SU-DHL-6 (cell line): Measurements from ENCODE around the gene BRIP1.

ENCODE experiments used
- H2AFZ ChIP-seq: fragments of 200-600 bp; sonication (generic); 2 replicates; pipeline ENCODE4 v1.6.1; 2014; ENCODE audit warnings: low read depth, mild to moderate bottlenecking, moderate library complexity, mixed read lengths, antibody characterized with exemption, low read length; ENCODE audit not compliant: severe bottlenecking
- H3F3A ChIP-seq: fragments of 200-600 bp; shearing (Covaris generic); 2 replicates; pipeline ENCODE4 v1.6.0; 2016; ENCODE audit warnings: antibody characterized with exemption, mild to moderate bottlenecking; ENCODE audit not compliant: insufficient read depth
- H3K27ac ChIP-seq: fragments of 200-600 bp; sonication (generic); 2 replicates; pipeline ENCODE4 v1.5.1; 2016; ENCODE audit warnings: low read depth, mild to moderate bottlenecking, low read length, moderate library complexity, mixed read lengths
- H3K27me3 ChIP-seq: fragments of 200-600 bp; sonication (generic), shearing (Covaris generic); 2 replicates; pipeline ENCODE4 v1.6.0; 2014; ENCODE audit warnings: mild to moderate bottlenecking, low read length
- H3K36me3 ChIP-seq: fragments of 200-600 bp; sonication (generic); 2 replicates; pipeline ENCODE4 v1.6.1; 2014; ENCODE audit warnings: mild to moderate bottlenecking, low read length, mixed read lengths
- H3K4me2 ChIP-seq: fragments of 300-600, 200-600 bp; shearing (Covaris generic), sonication (generic); 2 replicates; pipeline ENCODE4 v1.6.0; 2014; ENCODE audit warnings: low read length, low read depth, mild to moderate bottlenecking; ENCODE audit not compliant: poor library complexity, severe bottlenecking
- H3K4me3 ChIP-seq: fragments of 200-600 bp; sonication (generic); 2 replicates; pipeline ENCODE4 v1.5.1; 2014; ENCODE audit warnings: antibody characterized with exemption, low read length, mild to moderate bottlenecking, mixed read lengths; ENCODE audit not compliant: insufficient read depth, poor library complexity, severe bottlenecking
- H3K79me2 ChIP-seq: fragments of 200-600 bp; sonication (generic); 2 replicates; pipeline ENCODE4 v1.6.1; 2014; ENCODE audit warnings: mild to moderate bottlenecking, low read length, moderate library complexity; ENCODE audit not compliant: insufficient read depth
- H3K9ac ChIP-seq: fragments of 200-600 bp; sonication (generic); 2 replicates; pipeline ENCODE4 v1.7.0; 2014; ENCODE audit warnings: mild to moderate bottlenecking, low read length
- H3K9me2 ChIP-seq: fragments of 200-600 bp; sonication (generic); replicated peaks from 2 replicates; pipeline ENCODE4 v1.6.1; 2014; ENCODE audit warnings: low read length; ENCODE audit not compliant: insufficient read depth
- H3K9me3 ChIP-seq: fragments of 200-600 bp; sonication (generic); 2 replicates; pipeline ENCODE4 v1.6.1; 2014; ENCODE audit warnings: low read length, mixed read lengths; ENCODE audit not compliant: insufficient read depth
- H4K20me1 ChIP-seq: fragments of 200-600 bp; sonication (generic); 2 replicates; pipeline ENCODE4 v1.6.1; 2014; ENCODE audit warnings: low read depth, mild to moderate bottlenecking, antibody characterized with exemption, low read length, moderate library complexity, mixed read lengths
- EZH2phosphoT487 ChIP-seq: fragments of 200-600 bp; sonication (generic), shearing (Covaris generic); conservative IDR thresholded peaks from 2 replicates; pipeline ENCODE4 v1.6.1; 2018; ENCODE audit warnings: mild to moderate bottlenecking, antibody characterized with exemption, low read length, moderate library complexity, mixed read lengths
- TF ChIP-seq, protein P1 (sequence below): fragments of 200-600 bp; sonication (generic); IDR thresholded peaks from one replicate; pipeline ENCODE4 v1.5.1; 2017; ENCODE audit warnings: antibody characterized with exemption, mild to moderate bottlenecking, low read length, moderate library complexity; ENCODE audit not compliant: insufficient read depth, poor library complexity, severe bottlenecking

BRIP1 gene

GRCh38 chr17:61795546-61795945 is 67.8 kb downstream of the BRIP1 start:
- Histone ChIP-seq H3K4me3 (no peak overlapping the region), H3K9me3 (no peaks in the 10 kb centered on the region), H3K4me2 (no peak overlapping the region), H4K20me1 (no peaks in the 10 kb centered on the region), H3K9me2 (no peaks in the 10 kb centered on the region), H2AFZ (no peak overlapping the region), H3F3A (no peaks in the 10 kb centered on the region; the same call in 1 of the 2 replicates), H3K36me3 (peaks cover 65% of the 10 kb centered on the region), H3K27ac (no peak overlapping the region), H3K79me2 (no peaks in the 10 kb centered on the region), H3K27me3 (no peaks in the 10 kb centered on the region), H3K9ac (no peak overlapping the region)
- no peak for TF ChIP-seq EZH2phosphoT487
- TF ChIP-seq, protein P1, sequence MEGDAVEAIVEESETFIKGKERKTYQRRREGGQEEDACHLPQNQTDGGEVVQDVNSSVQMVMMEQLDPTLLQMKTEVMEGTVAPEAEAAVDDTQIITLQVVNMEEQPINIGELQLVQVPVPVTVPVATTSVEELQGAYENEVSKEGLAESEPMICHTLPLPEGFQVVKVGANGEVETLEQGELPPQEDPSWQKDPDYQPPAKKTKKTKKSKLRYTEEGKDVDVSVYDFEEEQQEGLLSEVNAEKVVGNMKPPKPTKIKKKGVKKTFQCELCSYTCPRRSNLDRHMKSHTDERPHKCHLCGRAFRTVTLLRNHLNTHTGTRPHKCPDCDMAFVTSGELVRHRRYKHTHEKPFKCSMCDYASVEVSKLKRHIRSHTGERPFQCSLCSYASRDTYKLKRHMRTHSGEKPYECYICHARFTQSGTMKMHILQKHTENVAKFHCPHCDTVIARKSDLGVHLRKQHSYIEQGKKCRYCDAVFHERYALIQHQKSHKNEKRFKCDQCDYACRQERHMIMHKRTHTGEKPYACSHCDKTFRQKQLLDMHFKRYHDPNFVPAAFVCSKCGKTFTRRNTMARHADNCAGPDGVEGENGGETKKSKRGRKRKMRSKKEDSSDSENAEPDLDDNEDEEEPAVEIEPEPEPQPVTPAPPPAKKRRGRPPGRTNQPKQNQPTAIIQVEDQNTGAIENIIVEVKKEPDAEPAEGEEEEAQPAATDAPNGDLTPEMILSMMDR = no peak

GRCh38 chr17:61794792-61795191 is 68.5 kb downstream of the BRIP1 start:
- H4K20me1 ChIP-seq = no peaks in the 10 kb centered on the region
- no peaks in the 10 kb centered on the region for H3K79me2 ChIP-seq
- H3K9me2 ChIP-seq = no peaks in the 10 kb centered on the region
- H3K36me3 ChIP-seq = peaks cover 61% of the 10 kb centered on the region
- no peak overlapping the region for H2AFZ ChIP-seq
- H3K4me3 ChIP-seq = no peak overlapping the region
- no peak overlapping the region for H3K4me2 ChIP-seq
- H3K9me3 ChIP-seq = no peaks in the 10 kb centered on the region
- TF ChIP-seq EZH2phosphoT487 = no peak
- TF ChIP-seq, protein P1 = no peak
- H3F3A ChIP-seq = no peaks in the 10 kb centered on the region; the same call in 1 of the 2 replicates
- H3K27me3 ChIP-seq = no peaks in the 10 kb centered on the region
- H3K27ac ChIP-seq = no peak overlapping the region
- no peak overlapping the region for H3K9ac ChIP-seq

GRCh38 chr17:61794242-61794641 is 69.1 kb downstream of the BRIP1 start:
- H3K27ac ChIP-seq = no peak overlapping the region
- no peak overlapping the region for H3K4me3 ChIP-seq
- H3K79me2 ChIP-seq = no peaks in the 10 kb centered on the region
- no peak overlapping the region for H3K9ac ChIP-seq
- no peaks in the 10 kb centered on the region for H4K20me1 ChIP-seq
- TF ChIP-seq, protein P1 = no peak
- TF ChIP-seq EZH2phosphoT487 = no peak
- no peak overlapping the region for H3K4me2 ChIP-seq
- H3K36me3 ChIP-seq = peaks cover 61% of the 10 kb centered on the region
- no peaks in the 10 kb centered on the region; the same call in 1 of the 2 replicates for H3F3A ChIP-seq
- no peaks in the 10 kb centered on the region for H3K9me2 ChIP-seq
- H3K9me3 ChIP-seq = no peaks in the 10 kb centered on the region
- no peak overlapping the region for H2AFZ ChIP-seq
- no peaks in the 10 kb centered on the region for H3K27me3 ChIP-seq

DNA sequence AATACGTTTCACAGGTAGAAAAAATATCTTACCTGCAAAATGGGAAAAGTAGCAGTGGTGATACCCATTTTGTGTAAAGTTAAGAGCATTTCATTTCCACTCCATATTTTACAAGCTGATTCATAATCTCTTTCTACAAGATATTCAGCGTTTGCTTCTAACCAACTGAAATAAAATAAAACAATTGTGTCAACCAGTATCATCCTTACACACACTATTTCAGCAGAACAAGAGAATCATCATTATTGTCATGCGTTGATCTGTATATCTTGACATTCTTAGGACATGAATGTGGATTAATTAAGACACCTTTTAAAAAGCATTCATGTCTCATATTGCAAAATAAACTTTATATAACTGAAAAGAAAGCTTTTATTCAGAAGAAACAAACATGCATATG is 69.8 kb downstream of the BRIP1 start:
- Histone ChIP-seq H3K9ac (no peak overlapping the region), H3K27ac (no peak overlapping the region), H3K36me3 (peaks cover 54% of the 10 kb centered on the region), H3F3A (no peaks in the 10 kb centered on the region; the same call in 1 of the 2 replicates), H3K27me3 (no peaks in the 10 kb centered on the region), H4K20me1 (no peaks in the 10 kb centered on the region), H3K9me2 (no peaks in the 10 kb centered on the region), H3K4me2 (no peak overlapping the region), H3K9me3 (no peaks in the 10 kb centered on the region), H3K79me2 (no peaks in the 10 kb centered on the region), H2AFZ (no peak overlapping the region), H3K4me3 (no peak overlapping the region)
- TF ChIP-seq, protein P1 = no peak
- TF ChIP-seq EZH2phosphoT487 = no peak
